Activated T-helper 9 cell treated with anti-CD3 and anti-CD28 coated beads, Interleukin-2, amount 50 U/mL, for 16 hours (primary cell): ENCODE results near the gene PNKP.

ENCODE experiments used
- DNase-seq: peaks from one replicate; pipeline ENCODE4 v3.0.0-alpha.2; 2020; ENCODE audit warnings: low read depth

Gene PNKP

DNA sequence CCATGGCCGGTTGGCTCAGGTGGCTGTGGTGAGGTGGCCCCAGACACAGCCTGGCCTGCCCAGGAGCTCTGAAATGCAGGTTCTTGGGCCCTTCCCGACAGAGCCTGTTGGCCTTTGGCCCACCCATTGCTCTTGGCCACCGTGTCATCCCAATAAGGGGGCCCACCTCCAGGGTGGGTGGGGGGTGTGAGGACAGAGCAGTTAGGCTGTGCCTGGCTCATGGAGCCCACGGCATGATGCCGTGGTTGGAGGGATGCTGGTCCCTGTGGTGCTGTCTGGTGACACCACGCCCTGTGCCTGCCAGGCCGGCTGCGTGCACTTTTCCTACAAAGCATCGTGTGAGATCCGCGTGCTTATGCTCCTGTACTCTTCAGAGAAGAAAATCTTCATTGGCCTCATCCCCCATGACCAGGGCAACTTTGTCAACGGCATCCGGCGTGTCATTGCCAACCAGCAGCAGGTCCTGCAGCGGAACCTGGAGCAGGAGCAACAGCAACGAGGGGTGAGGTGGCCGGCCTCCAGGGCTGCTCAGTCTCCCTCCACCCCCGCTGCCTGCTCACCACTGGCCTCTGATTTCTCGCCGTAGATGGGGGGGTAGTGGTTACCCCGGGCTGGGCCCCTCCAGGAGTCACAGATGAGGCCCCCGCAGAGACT is 7.6 kb downstream of the PNKP start:
- no peak for DNase-seq

DNA sequence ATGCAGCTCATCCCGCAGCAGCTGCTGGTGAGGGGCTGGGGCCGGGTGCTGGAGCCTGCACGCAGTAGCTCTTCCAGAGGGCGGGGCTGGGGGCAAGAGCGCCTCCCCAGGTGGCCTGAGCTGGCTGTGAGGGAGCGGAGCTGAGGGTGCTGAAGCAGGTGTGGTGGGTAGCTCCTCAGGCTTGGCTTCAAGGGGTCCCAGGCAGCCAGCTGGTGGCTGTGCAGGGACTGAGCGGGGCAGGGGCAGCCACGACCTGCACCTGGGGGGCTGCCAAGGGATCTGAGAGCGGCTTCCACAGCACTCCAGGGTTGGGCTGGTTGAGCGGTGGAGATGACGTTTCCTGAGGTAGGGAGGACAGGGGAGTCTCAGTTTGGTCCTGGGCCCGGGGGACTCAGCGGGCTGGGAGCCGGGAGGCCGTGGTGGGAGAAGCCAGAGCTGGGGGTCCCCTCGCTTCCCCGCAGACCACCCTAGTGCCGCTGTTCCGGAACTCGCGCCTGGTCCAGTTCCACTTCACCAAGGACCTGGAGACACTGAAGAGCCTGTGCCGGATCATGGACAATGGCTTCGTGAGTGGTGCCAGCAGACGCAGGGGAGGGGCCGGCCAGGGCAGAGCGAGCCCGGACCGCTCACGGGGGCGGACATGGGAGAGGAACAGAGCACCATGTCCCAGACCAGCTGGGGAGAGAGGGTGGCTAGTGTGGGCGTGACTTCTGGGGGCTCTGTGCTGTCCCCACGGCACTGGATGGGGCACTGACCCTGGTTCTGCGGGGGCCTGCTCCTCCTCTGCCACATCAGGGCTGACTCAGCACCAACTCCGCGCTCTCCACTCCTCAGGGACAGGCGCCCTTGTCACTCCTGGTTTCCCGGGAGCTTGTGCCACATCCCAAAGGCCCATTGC is 9.0 kb downstream of the PNKP start:
- no peak for DNase-seq

DNA sequence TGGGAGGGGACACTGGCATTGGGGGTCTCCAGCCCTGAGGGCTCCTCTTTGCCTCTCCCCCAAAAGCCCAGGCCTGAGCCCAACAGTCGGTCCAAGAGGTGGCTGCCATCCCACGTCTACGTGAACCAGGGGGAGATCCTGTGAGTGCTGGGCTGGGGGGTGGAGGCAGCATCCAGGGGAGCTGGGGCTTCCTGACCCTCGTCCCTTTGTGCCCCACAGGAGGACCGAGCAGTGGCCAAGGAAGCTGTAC is 9.6 kb downstream of the PNKP start:
- no peak for DNase-seq

DNA sequence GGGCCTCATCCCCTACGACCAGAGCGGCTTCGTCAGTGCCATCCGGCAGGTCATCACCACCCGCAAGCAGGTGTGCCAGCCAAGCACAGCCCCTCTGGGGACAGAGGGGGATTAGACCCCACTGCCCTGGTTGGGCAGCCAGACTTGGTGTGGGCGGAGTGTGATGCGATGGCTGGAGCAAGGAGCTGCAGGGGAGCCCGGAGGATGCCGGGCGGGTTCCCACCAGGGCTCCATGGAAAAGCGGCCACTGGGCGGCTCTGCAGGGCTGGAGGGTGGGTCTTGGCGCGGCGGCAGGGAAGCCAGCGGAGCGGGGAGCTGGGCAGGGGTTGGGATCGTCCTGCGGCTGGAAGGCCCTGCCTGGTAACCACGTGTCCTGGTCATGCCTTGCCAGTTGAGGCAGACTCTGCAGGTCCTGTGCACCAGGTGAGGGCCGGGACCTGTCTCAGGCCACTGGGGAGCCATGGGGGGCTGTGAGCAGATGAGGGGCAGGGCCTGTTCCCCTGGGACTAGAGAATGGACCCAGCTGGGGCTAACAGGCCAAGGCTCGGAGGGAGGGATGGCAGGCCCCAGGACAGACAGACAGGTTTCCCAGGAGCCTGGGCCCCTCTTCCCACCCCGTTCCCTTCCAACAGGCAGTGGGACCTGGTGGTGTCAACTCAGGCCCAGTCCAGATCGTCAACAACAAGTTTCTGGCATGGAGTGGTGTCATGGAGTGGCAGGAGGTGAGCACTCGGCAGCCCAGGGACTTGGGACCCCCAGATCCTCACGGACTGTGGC is 10.1 kb downstream of the PNKP start:
- no peak for DNase-seq

DNA sequence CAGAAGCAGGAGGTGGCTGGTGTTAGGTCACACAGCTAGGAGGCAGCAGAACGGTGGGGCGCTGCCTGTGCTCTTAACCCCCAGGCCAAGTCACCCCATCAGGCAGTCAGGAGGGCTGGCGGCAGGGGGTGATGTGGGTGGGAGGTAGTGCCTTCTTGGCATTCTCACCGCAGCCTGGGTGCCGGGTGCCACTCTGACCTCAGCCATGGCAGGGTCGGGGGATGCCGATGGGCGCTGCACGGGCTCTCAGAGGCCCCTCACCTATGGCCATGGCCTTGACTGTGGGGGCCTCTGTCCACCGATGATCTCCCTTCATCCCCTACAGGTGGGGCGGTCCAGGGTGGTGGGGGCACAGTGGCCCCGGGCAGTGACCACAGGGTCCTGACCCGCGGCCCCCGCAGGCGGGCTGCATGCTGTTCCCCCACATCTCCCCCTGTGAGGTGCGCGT is 10.8 kb downstream of the PNKP start:
- no peak for DNase-seq

DNA sequence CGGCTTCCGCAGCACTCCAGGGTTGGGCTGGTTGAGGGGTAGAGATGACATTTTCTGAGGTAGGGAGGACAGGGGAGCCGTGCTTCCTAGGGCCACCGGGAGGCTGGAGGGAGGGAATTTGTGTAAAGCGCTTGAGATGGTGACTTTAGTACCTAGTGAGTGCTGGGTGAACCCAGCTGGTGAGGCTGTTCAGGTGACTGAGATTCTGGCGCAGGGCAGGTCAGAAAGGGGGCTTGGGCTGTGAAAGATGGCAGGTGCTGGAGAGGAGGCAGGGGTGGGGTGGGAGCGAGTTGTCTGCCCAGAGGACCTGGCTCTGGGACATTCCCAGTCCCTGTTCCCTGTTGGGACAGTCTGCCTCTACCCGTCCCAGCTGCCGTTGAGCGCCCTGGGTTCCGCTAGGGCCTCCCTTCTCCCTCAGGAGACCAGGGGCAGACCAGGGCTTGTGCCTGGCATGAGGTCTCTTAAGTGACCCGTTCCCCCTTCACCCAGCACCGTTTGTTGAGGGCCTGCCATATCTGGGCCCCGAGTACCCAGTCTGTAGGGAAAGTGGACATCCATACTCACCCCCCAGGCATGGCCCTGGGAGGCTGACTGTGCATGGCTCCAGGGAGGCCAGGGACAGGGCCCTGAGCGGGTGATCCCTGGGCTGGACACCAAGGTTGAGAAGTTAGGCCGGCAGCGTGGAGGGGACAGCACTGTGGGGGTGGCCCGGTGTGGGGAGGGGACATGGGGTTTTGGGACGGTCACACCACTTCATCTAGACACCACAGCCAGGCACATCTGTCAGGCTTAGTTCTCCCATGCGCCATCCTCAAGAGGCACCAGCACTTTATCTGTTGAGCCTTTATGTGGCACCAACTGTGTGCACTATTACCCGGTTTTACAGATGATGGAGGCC is 11.5 kb downstream of the PNKP start:
- no peak for DNase-seq

DNA sequence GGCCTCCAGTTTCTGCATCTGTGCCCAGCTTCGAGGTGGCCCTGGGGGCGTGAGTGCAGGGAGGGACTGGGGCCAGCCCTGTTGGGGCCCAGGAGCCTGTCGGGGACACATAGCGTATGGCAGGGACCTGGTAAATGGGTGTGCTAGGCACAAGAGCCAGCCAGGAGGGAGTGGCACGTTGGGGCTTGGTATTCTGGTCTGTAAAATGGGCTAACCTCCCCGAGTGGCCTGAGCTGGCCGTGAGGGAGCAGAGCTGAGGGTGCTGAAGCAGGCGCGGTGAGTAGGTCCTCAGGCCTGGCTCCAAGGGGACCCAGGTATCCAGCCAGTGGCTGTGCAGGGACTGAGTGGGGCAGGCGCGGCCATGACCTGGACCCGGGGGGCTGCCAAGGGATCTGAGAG is 12.1 kb downstream of the PNKP start:
- no peak for DNase-seq

DNA sequence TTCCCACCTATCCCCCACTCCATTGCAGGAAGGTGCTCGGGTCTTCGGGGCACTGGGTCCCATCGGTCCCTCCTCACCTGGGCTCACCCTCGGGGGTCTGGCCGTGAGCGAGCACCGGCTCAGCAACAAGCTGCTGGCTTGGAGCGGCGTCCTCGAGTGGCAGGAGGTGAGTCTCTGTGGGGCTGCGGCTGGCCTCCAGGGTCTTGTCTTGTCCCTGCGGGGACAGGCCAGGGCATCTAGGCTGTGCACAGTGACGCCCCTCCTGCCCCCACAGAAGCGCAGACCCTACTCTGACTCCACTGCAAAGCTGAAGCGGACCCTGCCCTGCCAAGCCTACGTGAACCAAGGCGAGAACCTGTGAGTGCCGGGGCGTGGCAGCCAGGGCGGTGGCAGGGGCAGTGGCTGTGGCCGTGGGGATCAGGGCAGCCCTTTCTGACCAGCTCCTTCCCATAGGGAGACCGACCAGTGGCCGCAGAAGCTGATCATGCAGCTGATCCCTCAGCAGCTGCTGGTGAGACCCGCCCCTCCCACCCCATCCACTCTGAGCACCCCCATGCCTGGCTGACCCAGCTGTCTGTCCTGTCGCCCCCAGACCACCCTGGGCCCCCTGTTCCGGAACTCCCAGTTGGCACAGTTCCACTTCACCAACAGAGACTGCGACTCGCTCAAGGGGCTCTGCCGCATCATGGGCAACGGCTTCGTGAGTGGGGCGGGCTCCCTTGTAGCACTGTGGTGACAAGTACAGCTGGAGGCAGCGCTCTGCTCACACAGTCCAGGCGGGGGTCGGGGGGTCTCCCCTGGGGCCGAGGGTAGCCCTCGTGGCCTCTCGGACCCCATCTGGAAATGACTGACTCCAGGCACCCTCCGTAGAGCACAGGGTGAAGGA is 12.8 kb downstream of the PNKP start:
- no peak for DNase-seq

DNA sequence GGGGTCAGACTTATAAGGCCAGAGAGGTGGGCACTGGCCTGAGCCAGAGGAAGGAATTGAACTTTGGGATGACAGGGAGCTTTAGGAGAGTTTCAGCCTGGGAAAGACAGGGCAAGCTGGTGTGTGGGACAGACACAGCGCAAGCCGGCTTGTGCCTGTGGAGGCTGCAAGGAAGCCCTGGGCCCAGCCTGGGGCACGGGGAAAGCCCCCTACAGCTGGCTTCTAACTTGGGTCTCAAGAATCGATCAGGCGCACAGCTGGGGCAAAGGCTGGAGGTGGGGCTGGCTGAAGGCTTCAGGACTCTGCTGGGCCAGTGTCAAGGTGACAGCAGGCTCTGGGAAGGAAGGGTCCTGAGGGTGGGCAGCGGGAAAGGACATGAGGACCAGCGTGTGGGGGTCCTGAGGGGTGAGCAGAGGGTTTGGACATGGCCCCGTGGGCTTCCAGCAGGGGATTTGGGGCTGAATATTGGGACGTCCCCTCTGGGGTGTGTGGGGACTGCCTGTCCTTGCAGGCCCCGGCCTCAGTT is 13.5 kb downstream of the PNKP start:
- DNase-seq = no peak

DNA sequence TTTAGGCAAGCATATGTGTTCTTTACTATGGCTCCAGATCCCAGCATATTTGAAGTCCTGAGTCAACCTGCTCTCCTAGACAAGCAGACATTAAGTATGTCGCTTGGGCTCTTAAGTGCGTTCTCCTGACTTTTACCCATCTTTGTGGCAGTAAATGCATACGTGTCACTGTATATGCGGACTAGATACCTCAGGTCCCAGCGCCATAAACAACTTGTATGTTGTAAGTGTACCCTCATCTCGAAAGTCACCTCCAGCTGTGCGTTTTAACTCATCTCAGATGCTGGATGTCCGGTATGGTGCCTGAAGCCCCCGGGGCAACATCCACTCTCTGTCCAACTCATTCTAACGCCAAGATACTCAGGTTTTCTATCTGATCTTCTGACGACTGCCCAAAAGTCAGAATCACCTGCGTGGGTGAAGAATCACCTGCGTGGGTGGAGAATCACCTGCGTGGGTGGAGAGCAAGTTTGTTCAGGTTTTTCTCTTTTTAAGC is 14.7 kb downstream of the PNKP start:
- DNase-seq = no peak

DNA sequence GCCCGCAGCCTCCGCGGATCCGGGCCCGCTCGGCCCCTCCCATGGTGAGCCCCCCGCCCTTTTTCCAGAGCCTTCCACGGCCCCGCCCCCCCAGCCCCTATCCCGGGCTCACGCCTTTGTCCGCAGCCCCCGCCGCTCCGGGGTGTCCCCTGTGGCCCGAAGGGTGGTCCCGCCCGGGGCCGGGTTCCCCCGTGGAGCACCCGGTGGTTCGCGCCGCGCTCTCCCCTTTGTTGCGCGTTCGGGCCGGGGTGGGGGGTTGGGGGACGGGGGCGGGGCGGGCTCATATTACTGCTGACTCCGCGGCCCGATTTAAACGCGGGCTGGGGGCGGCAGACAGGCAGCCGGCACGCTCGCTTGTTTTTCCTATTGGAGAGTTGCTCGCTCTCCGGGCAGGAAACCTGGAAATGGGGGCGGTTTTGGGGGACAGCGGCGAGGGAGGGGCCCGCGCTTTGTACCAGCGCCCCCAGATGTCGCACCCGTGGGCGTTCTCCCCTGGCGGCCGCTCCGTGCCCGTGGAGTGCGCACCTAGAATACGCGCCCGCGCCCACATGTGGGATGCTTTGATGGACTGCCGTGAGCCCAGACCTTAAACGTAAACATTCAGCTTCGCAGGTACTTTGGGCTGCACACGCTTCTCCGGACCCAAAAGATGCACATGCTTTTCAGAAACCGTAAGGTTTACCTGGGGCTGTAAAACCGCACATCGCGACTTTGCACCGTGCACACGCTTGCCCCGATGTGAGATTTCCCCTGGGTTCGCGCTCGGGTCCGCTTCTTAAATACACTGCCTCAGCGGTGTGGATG is 15.7 kb downstream of the PNKP start:
- DNase-seq = no peak

DNA sequence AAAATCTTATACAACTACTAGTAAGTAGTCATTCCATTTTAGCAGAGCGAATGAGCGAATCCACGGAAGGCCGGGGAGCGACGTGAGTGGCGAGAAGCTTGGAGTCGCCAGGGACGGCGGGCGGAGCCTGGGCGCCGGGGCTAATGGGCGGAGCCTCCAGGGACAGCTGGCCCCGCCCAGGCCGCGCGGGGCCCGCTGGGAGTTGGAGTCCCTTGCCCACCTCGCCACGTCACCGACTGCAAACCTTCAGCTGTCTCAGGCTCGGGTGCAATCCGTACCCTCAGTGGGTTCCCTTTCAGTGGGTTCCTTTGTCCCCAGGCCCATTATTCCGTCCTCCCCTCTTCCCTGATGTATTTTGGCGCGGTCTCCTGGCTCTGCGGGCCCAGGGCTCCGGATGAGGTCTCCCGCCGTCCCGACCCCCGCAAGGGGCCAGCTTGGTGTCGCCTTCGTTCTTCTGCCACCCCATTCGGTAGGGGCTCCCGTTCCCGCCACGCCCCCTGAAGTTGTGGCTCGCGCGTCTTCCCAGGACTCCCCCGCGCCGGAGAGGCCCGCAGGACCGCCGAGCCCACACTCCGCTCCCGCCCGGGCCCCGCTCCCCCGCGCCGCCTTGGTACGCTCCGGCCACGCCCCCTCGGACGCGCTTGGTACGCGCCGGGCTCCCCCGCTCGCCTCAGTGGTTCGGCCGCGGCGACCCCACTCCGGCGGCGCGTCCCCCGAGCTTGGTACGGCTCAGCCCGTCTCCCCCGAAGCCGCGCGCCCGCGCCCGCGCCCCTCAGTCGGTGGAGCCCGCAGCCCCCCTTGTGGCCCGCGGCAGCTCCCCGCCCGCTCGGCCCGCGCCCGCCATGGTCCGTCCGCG is 16.7 kb downstream of the PNKP start, which contains the start of gene PTOV1:
Gene PTOV1 (plus strand): TSS at position 673 of the 856 bp plus-strand sequence.
- peak; percentile 81 for DNase-seq

DNA sequence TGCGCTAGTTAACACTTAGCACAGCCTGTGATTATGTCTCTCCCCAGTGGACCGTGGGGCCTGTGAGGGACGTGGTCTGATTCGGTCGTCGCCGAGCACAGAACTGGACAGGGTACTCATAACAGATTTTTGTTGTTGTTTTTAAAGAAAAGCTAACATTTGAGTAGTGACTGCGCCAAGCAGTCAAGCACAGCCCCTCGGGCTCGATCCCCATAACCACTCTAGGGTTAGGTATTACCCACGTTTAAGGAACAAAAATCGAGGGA is 17.2 kb downstream of the PNKP start:
- no peak for DNase-seq

DNA sequence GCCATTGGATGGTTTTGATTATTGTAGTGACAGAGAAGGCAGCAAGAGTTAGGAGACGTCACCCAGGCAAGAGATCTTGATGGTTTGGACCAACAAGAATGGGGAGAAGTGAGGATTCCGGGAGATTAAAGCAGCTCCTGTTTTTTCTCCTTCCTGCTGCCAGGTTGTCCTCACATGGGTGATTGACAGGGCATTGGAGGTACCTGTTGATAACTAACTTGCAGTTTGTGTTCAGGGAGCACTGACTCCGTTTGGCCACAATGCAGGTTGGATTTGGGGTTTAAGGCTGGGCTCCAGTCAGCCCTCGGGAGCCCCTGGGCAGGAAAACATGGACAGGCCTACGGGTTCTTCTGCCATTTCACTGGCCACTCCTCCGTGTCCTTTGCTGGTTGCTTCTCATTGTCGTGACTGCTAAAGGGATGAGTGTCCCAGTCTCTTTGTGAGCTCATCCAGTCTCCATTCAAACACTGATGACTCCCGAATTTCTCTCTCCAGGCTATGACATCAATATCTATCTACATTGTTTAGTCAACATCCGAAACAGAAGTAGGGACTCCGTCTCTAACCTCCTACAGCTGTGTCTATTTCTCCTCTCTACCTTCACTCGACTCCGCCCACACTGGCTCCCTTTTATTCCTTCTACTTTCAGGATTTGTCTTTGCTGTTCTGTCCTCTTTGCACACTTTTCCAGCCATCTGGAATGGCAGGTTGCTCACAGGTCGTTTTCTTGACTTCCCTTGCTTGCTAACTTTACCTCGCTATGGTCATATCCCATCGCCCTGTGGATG is 17.7 kb downstream of the PNKP start:
- no peak for DNase-seq

DNA sequence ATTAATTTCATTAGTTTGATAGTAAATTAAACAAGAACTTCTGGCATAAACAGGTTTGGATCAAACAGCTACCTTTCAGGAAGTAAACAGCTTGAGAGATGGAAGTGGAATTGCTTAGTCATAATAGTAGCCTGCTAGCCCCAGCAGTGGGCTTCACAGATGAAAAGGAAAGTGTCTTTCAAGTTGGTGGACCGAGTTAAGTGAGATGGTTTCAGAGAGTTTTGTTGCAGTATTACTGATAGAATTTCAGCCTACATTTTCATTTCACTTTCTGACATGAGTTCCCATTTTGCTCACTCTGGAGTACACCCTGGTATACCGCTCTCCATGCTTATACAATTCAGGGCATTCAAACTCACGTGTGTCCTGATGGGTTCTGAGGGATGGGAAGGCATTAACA is 18.4 kb downstream of the PNKP start:
- DNase-seq = no peak

DNA sequence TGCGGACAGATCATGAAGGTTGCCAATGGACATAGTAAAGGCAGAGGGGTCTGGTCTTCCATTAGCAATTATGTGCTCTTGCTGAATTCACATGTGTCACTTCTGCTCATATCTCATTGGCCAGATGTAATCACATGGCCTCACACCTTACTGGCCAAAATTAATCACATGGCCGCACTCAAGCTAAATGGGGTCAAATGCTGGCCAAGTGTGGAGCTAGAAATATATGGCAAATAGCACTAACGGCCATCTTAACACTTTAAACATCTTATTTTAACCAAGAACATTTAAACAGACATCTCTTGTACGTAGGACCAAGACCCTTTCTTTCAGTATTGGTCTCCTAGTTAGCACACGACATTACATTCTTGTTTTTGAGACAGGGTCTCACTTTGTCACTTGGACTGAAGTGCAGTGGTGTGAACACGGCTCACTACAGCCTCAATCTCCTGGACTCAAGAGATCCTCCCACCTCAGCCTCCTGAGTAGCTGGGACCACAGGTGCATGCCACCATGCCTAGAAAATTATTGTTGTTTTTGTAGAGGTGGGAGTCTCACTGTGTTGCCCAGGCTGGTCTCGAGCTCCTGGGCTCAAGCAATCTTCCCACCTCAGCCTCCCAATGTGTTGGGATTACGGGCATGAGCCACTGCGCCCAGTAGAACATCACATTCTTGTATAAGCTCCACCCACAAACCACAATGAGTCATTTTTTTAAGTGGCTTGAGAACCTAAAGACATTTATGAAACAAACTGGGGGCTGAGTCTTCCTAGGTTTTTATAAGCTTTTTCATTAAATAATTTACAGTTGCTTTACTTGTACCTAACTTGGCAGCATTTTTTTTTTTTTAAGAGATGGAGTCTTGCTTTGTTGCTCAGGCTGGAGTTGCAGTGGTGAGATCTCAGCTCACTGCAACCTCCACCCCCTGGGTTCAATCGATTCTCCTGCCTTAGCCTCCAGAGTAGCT is 19.4 kb downstream of the PNKP start:
- no peak for DNase-seq

DNA sequence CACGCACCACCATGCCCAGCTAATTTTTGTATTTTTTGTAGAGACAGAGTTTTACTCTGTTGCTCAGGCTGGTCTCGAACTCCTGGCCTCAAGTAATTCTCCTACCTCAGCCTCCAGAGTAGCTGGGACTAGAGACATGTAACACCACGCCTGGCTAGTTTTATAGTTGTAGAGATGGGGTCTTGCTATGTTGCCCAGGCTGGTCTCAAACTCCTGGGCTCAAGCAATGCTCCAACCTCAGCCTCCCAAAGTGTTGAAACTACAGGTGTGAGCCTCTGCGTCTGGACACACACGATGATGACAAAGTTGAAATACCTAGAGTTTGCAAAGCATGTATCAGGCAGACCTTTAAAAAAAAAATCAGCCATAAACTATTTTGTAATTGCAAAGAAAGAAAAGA is 21.0 kb downstream of the PNKP start:
- DNase-seq = no peak
